UCSD-AML1 (cell line): ENCODE data around the gene APBB2.

Source experiments
- DNase-seq: peaks from one replicate; lab custom pipeline; 2025; ENCODE audit not compliant: unreplicated experiment; lab: John Stamatoyannopoulos, UW

Gene APBB2

DNA sequence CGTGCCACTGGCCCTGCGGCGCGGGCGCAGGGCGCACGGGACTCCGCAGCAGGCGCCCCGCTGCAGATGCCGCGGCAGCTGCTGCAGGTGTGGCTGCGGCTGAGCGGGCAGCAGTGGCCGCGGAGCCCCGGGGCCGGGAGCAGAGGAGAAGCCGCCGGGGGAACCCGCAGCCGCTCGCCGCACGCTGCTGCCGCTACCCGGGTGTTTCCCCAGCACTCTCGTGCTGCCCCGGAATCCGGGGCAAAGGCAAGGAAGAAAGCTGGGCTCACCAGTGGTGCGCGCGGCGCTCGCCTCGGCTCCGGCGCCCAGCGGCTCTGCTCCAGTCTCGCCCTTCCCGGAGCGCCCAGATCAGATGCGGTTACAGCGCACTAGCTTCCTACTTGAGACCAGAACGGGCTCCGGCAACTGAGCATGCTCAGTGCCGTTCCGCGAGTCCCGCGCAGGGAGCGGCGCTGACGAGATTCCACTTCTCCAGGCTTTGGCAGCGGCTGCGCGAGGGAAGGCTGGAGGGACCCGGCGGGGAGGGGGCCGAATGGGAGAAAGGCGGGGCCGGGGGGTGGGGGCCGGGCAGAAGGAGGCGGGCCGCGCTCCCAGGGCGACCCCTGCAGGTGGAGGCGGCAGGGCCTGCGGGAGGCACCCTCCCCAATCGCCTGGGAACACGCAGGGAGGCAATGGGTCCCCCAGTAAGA, at the start of gene APBB2:
TSS of gene APBB2 (minus strand) at position 407 of the 689 bp plus-strand sequence. CDS start 181,288 bp downstream, outside the sequence.
- peak; percentile 90 for DNase-seq

DNA sequence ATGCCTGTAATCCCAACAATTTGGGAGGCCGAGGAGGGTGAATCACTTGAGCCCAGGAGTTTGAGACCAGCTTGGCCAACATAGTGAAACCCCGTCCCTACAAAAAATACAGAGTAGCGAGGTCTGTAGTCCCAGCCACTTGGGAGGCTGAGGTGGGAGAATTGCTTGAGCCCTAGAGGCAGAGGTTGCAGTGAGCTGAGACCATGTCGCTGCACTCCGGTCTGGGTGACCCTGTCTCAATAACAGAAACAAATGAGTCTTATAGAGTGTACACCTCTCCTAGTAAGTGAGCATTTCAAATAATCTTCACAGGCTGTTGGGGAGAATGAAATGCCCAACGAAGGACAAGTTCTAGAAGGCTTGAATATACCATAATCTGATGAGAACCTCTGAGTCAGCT, 47.9 kb upstream of the APBB2 start:
- DNase-seq: no peak

GRCh38 chr4:41260116-41260733, 45.9 kb upstream of the APBB2 start:
- DNase-seq: no peak

DNA sequence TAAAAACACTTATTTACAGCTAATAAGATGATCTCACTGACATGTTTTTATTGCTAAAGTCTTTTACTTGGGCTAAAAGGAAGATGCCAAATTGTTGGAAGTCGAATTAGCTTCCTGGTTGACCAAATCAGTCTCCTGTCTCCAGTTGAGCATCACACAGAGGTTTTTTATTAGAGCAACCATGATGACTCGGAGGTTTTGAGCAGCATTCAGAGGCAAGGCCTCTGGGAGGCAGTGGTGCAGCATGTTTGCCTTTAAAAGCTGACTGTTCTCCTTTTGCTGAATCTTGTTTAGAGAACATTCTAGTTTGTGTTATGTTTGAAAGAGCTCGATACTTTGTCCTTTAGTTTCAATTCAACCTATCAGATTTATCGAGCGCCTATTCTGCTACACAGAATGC, 44.4 kb upstream of the APBB2 start:
- DNase-seq: peak; percentile 18

- no peak for DNase-seq
These were observed 43.6 kb upstream of the APBB2 start for GRCh38 chr4:41257906-41258305.

DNA sequence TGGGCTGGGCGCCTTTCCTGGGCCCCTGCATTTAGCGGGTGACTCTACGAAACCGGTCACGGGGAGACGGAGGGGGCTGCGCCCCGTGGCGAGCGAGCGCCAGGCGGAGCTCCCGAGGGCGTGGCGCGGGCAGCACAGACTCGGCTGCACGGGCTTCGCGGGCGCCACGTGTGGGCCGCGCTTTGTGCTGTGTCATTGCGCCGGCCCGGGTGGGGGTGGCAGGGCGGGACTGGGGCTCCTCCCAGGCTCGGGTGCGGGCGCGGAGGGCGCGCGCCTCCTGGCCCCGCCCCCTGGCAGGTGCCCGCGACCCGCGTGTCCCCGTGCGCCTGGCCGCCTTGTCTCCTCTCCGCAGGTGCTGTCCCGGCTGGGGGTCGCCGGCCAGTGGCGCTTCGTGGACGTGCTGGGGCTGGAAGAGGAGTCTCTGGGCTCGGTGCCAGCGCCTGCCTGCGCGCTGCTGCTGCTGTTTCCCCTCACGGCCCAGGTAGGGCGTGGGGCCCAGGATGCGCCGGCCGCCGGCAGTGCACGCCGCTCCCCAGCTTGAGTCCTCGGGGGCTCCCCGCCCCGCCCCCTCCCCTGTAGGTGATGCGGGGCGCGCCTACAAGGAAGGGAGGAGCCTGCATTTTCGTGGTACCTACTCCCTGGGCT, 43.0 kb upstream of the APBB2 start:
- DNase-seq: no peak

DNA sequence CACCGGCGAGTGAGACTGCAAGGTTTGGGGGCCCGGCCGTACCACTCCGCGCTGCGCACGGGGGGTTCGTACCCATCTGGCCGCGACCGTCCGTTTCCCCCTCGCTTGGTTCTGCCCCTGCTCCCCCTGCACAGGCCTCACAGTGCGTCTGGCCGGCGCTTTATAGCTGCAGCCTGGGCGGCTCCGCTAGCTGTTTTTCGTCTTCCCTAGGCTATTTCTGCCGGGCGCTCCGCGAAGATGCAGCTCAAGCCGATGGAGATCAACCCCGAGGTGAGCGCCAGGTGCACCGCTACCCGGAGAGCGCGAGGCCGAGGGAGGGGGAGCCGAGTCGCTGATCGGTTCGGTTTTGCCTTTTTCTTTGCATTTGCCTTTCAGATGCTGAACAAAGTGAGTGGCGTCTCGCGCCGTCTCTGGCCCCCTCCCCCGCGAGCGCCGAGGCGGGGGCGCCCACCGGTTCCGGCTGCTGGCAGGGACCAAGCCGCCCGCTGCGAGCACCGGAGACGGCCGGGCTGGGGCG, 42.5 kb upstream of the APBB2 start, which contains the start of gene UCHL1:
TSS of gene UCHL1 (plus strand) at position 189 of the 517 bp plus-strand sequence. CDS start at position 238, 49 bp downstream.
- DNase-seq: no peak

GRCh38 chr4:41256131-41256739, 41.9 kb upstream of the APBB2 start:
- DNase-seq: no peak

DNA sequence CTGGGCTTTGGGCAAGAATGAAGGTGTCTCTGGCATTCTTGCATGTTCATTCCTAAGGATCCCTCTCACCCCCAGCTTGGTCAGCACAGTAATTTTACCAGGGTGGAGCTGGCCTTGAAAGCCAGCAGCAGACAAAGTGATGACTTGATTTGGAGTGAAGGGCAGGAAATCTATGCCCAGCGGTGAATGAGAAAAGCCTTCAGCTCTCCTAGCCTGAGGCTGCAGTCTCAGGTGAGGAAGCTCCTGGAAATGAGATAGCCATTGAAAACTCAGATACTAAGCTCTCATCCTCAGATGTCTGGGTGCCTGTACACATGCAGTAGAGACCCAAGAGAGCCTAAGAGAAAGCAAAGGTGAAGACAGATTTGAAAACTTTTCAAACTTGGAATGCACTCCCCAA, 31.6 kb upstream of the APBB2 start:
- no peak for DNase-seq

DNA sequence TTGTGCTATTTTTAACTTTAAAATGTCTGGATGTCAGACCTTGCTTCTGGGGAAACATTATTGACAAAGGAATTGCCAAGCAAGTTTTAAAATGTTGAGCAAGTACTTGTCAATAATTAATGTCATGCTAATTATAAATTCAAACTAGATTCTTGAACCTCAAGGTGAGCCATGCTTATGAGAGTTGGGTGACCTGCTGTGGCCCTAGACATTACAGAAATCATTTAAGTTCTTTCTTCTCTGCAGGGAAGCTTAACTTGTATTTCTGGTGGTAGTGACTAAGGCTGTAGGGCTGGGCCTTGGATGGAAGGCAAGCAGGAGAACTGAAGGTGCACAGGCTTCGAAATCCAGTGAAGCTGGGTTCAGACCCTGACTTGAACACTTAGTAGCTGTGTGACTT, 27.6 kb upstream of the APBB2 start:
- no peak for DNase-seq

DNA sequence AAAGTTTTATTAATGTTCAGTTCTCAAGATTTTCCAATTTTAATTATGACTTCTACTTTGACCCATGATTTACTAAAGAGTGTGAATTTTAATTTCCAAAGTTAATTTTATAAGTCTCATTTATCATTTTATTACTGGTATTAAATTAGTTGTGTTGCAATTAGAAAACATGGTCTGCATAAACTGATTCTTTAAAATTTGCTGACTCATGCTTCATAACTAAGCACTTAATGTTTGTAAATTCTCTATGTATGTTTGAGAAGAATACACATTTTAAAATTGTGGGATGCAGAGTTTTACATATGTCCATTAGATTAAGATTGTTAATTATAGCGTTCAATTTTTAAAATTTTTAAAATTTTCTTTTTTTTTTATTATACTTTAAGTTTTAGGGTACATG, 22.2 kb upstream of the APBB2 start:
- no peak for DNase-seq

DNA sequence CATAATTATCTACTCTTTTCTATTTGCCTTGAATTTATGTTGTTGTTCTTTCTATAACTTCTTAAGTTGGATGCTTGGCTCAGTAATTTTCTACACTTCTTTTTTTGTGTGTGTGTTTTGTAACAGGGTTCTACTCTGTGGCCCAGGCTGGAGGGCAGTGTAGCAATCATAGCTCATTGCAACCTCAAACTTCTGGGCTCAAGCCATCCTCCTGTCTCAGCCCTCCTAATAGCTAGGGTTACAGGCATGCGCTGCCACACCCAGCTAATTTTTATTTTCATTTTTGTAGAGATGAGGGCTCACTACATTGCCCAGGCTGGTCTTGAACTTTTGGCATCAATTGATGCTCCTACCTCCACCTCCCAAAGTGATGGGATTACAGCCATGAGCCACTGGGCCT, 21.7 kb upstream of the APBB2 start:
- no peak for DNase-seq

DNA sequence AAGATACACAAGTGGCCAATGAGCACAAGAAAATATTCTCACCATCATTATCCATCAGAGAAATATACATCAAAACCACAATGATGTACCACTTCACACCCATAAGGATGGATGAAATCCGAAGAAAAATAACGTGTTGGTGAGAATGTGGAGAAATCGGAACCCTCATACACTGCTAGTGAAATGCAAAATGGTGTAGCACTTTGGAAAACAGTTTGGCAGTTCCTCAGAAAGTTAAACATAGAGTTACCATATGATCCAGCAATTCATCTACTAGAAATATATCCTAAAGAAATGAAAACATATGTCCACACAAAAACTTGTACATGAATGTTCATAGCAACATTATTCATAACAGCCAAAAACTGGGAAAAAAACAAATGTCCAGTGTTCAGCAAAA, 18.5 kb upstream of the APBB2 start:
- DNase-seq: no peak

- DNase-seq: no peak
These were observed 18.1 kb upstream of the APBB2 start for GRCh38 chr4:41232406-41232805.

GRCh38 chr4:41227902-41228301, 13.6 kb upstream of the APBB2 start:
- DNase-seq: no peak

GRCh38 chr4:41221850-41222645, 7.7 kb upstream of the APBB2 start:
- DNase-seq: no peak

DNA sequence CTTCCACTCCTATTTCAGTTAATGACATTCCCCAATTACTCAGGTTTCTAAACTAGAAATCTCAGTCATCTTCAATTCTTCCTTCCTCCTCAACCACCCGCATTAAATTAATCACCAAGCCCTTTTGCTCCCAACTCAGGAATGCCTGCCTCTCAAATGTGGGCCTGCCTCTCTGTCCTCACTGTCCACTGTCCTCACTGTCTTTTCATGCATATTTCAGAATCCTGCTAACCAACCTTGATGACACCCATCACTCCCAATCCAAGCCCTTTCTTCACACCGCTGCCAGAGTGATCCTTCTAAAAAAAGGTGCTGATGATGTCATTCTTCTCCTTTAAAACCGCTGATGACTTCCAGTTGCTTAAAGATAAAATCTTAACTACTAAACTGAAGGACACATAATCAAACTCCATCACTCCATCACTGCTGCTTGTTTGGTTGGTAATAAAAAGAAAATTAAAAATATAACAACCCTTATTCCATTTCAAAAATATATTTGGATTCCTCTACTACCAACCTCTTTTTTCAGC, 5.1 kb upstream of the APBB2 start:
- DNase-seq: no peak

GRCh38 chr4:41218703-41219102, 4.4 kb upstream of the APBB2 start:
- no peak for DNase-seq

GRCh38 chr4:41217374-41217773, 3.0 kb upstream of the APBB2 start:
- no peak for DNase-seq

DNA sequence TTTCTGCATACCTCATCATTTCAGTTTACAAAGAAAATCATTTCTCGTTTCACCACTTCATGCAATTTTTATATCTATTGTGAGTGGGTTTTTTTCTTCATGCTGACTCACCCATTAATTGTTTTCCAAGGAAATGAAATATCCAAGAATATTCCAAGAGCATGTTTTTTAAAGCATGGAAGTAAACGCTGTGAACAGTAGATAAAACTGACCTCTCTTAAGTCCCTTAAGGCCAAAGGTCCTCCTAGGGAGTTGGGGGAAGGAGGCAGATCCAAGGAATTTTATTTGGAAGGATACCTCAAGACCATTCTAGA, 2.6 kb upstream of the APBB2 start:
- DNase-seq: no peak
